ENCODE data around the gene PRPF8. TPM values are rescaled to one million over a fixed set of nuclear protein-coding genes. Genes with fewer than 3 reads are reported as not detected.
A peak's percentile ranks its signal among the peaks of the same experiment; 100 is the strongest.

PRPF8 gene
- 225 TPM for polyA plus RNA-seq (2013, experiment 1 of 2)
- 184 TPM for polyA plus RNA-seq (2013, experiment 2 of 2)

DNA sequence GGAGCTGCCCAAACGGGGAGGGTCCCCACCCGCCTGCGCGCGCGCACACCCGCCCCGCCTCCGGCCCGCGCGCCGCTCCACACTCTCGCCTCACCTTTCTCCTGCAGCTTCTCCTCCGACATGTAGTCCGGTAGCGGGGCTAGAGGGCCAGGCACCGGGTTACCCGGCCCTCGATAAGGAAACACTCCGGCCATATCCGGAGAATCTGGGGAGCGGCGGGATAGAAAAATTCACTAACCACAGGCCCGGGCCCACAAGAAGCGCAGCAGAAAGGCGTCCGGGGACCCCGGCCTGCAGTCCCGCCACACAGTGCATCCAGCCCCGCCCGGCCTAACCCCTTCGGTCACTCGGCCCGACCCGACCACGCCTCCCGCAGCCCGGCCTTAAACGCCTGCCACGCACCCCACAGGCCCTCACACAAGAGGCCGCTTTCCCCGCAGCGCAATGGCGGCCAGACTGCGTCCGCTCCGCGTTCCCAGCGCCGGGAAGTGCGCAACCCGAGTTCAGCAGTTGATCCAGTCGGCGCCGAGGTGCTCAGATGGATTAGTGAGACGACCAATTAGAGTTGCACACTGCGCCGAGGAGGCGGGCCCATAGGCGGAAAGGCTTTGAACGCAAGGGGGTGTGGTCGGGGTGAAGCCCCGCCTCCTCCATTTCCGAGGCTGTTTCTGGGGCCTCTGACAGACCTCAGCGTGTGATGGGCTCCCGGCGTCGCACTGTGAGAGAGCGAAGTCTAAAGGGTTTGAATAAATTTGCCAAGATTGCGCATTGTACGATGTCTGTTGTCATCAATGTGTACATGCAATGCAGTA is at the start of gene PRPF8:
PRPF8 (minus strand) TSS at position 490 of the 812 bp plus-strand sequence; CDS start at position 194, 296 bp downstream.
- Histone ChIP-seq H3K9me3 (ENCODE audit: control insufficient read depth, low read length) (no peaks in the 10 kb centered on the region), H3K36me3 (ENCODE audit: control insufficient read depth, insufficient read depth, low read length) (peaks cover 41% of the 10 kb centered on the region), H3K4me3 (ENCODE audit: extremely low read depth, insufficient read depth, low read length, poor library complexity, severe bottlenecking) (peak within 1 kb of the TSS; percentile 98), H3K4me1 (ENCODE audit: control insufficient read depth, insufficient read depth, low read length, poor library complexity, severe bottlenecking) (peaks cover 6% of the 10 kb centered on the region), H3K27ac (ENCODE audit: low read depth, low read length, severe bottlenecking) (peak within 1 kb of the TSS; percentile 85)
- 0 to 1% methylated on average over 47 to 65 of the region's 72 CpGs for WGBS, 2 experiments (ENCODE audit: insufficient coverage in 2 of 2)

- Histone ChIP-seq H3K4me3 (ENCODE audit: extremely low read depth, insufficient read depth, low read length, poor library complexity, severe bottlenecking) (no peak overlapping the region), H3K9me3 (ENCODE audit: control insufficient read depth, low read length) (no peaks in the 10 kb centered on the region), H3K4me1 (ENCODE audit: control insufficient read depth, insufficient read depth, low read length, poor library complexity, severe bottlenecking) (peaks cover 16% of the 10 kb centered on the region), H3K27ac (ENCODE audit: low read depth, low read length, severe bottlenecking) (no peak overlapping the region), H3K36me3 (ENCODE audit: control insufficient read depth, insufficient read depth, low read length) (peaks cover 15% of the 10 kb centered on the region)
- WGBS, 2 experiments (ENCODE audit: insufficient coverage in 2 of 2) = 97 to 98% methylated on average over 38 of the region's 38 CpGs
Observed at GRCh38 chr17:1733759-1734158, 49.1 kb upstream of the PRPF8 start.

DNA sequence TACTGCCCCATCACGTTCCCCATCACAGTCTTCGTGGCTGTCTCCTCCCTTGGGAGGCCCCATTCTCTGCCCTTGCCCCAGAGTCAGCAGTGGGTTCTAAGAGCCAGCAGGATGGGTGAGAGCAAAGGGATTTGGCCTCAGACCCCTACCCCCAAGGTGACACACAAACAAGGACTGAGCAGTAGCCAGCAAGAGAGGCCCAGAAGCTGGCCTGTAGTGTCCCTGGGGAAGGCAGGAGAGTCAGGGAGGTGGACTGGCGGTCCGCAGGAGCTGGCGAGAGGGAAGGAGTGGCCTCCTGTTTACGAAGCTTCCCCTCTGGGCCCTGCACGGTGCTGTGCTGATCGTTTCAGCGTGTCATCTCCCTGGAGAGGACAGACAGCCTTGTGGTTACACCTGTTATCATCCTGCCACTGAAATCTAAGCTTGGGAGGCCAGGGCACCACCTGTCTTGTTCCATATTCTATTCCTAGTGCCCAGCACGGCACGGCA is 48.2 kb upstream of the PRPF8 start:
- Histone ChIP-seq H3K4me1 (ENCODE audit: control insufficient read depth, insufficient read depth, low read length, poor library complexity, severe bottlenecking) (peaks cover 16% of the 10 kb centered on the region), H3K4me3 (ENCODE audit: extremely low read depth, insufficient read depth, low read length, poor library complexity, severe bottlenecking) (no peak overlapping the region), H3K36me3 (ENCODE audit: control insufficient read depth, insufficient read depth, low read length) (peaks cover 15% of the 10 kb centered on the region), H3K27ac (ENCODE audit: low read depth, low read length, severe bottlenecking) (no peak overlapping the region), H3K9me3 (ENCODE audit: control insufficient read depth, low read length) (no peaks in the 10 kb centered on the region)
- WGBS, 2 experiments (ENCODE audit: insufficient coverage in 2 of 2) = 89% methylated on average over 11 of the region's 11 CpGs

DNA sequence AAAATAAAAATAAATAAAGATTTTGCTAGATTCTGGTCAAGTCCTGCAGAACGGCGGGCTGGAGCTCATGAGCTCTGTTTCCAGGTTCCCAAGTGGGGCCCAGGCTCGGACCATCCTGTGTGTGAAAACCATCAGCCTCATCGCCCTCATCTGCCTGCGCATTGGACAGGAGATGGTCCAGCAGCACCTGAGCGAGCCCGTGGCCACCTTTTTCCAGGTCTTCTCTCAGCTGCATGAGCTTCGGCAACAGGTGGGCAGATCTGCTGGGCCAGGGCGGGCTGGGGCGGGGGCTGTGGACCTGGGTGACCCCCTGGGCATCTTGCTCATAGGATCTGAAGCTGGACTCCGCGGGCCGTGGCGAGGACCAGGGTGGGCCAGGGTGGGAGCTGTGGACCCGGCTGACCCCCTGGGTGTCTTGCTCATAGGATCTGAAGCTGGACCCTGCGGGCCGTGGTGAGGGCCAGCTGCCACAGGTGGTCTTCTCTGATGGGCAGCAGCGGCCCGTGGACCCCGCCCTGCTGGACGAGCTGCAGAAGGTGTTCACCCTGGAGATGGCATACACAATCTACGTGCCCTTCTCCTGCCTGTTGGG is 47.7 kb upstream of the PRPF8 start:
- Histone ChIP-seq H3K27ac (ENCODE audit: low read depth, low read length, severe bottlenecking) (no peak overlapping the region), H3K36me3 (ENCODE audit: control insufficient read depth, insufficient read depth, low read length) (peaks cover 17% of the 10 kb centered on the region), H3K4me1 (ENCODE audit: control insufficient read depth, insufficient read depth, low read length, poor library complexity, severe bottlenecking) (peaks cover 16% of the 10 kb centered on the region), H3K4me3 (ENCODE audit: extremely low read depth, insufficient read depth, low read length, poor library complexity, severe bottlenecking) (no peak overlapping the region), H3K9me3 (ENCODE audit: control insufficient read depth, low read length) (no peaks in the 10 kb centered on the region)
- 96 to 97% methylated on average over 21 to 22 of the region's 22 CpGs for WGBS, 2 experiments (ENCODE audit: insufficient coverage in 2 of 2)

GRCh38 chr17:1731194-1731506 is 46.5 kb upstream of the PRPF8 start:
- H3K9me3 ChIP-seq (ENCODE audit: control insufficient read depth, low read length) = no peaks in the 10 kb centered on the region
- H3K4me3 ChIP-seq (ENCODE audit: extremely low read depth, insufficient read depth, low read length, poor library complexity, severe bottlenecking) = no peak overlapping the region
- no peak overlapping the region for H3K27ac ChIP-seq (ENCODE audit: low read depth, low read length, severe bottlenecking)
- peaks cover 20% of the 10 kb centered on the region for H3K36me3 ChIP-seq (ENCODE audit: control insufficient read depth, insufficient read depth, low read length)
- H3K4me1 ChIP-seq (ENCODE audit: control insufficient read depth, insufficient read depth, low read length, poor library complexity, severe bottlenecking) = peaks cover 5% of the 10 kb centered on the region
- WGBS, 2 experiments (ENCODE audit: insufficient coverage in 2 of 2) = 91 to 100% methylated on average over 6 to 7 of the region's 10 CpGs

GRCh38 chr17:1730326-1731193 is 45.9 kb upstream of the PRPF8 start:
- peaks cover 20% of the 10 kb centered on the region for H3K36me3 ChIP-seq (ENCODE audit: control insufficient read depth, insufficient read depth, low read length)
- no peak overlapping the region for H3K27ac ChIP-seq (ENCODE audit: low read depth, low read length, severe bottlenecking)
- no peak overlapping the region for H3K4me3 ChIP-seq (ENCODE audit: extremely low read depth, insufficient read depth, low read length, poor library complexity, severe bottlenecking)

GRCh38 chr17:1729966-1730325 is 45.3 kb upstream of the PRPF8 start:
- H3K9me3 ChIP-seq (ENCODE audit: control insufficient read depth, low read length) = no peaks in the 10 kb centered on the region
- H3K27ac ChIP-seq (ENCODE audit: low read depth, low read length, severe bottlenecking) = no peak overlapping the region
- no peak overlapping the region for H3K4me3 ChIP-seq (ENCODE audit: extremely low read depth, insufficient read depth, low read length, poor library complexity, severe bottlenecking)
- H3K36me3 ChIP-seq (ENCODE audit: control insufficient read depth, insufficient read depth, low read length) = peaks cover 20% of the 10 kb centered on the region
- WGBS, 2 experiments (ENCODE audit: insufficient coverage in 2 of 2) = 91 to 98% methylated on average over 12 to 15 of the region's 15 CpGs
- H3K4me1 ChIP-seq (ENCODE audit: control insufficient read depth, insufficient read depth, low read length, poor library complexity, severe bottlenecking) = no peaks in the 10 kb centered on the region

More at GRCh38 chr17:1730326-1731193, 45.9 kb upstream of the PRPF8 start:
- 93 to 96% methylated on average over 33 to 37 of the region's 40 CpGs for WGBS, 2 experiments (ENCODE audit: insufficient coverage in 2 of 2)
- Histone ChIP-seq H3K9me3 (ENCODE audit: control insufficient read depth, low read length) (no peaks in the 10 kb centered on the region), H3K4me1 (ENCODE audit: control insufficient read depth, insufficient read depth, low read length, poor library complexity, severe bottlenecking) (no peaks in the 10 kb centered on the region)

DNA sequence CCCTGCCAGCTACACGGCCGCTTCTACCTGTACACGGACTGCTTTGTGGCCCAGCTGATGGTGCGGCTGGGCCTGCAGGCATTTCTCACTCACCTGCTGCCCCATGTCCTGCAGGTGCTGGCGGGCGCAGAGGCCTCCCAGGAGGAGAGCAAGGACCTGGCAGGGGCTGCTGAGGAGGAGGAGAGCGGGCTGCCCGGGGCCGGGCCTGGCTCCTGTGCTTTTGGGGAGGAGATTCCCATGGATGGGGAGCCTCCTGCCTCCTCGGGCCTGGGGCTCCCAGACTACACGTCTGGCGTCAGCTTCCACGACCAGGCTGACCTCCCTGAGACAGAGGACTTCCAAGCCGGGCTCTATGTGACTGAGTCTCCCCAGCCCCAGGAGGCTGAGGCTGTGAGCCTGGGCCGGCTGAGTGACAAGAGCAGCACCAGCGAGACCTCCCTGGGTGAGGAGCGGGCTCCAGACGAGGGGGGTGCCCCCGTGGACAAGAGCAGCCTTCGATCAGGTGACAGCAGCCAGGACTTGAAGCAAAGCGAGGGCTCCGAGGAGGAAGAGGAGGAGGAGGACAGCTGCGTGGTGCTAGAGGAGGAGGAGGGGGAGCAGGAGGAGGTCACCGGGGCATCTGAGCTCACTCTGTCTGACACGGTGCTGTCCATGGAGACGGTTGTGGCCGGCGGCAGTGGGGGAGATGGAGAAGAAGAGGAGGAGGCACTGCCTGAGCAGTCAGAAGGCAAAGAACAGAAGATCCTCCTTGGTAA is 43.4 kb upstream of the PRPF8 start:
- peaks cover 2% of the 10 kb centered on the region for H3K4me1 ChIP-seq (ENCODE audit: control insufficient read depth, insufficient read depth, low read length, poor library complexity, severe bottlenecking)
- no peak overlapping the region for H3K27ac ChIP-seq (ENCODE audit: low read depth, low read length, severe bottlenecking)
- WGBS, 2 experiments (ENCODE audit: insufficient coverage in 2 of 2) = 94 to 96% methylated on average over 23 to 24 of the region's 28 CpGs
- no peak overlapping the region for H3K4me3 ChIP-seq (ENCODE audit: extremely low read depth, insufficient read depth, low read length, poor library complexity, severe bottlenecking)
- H3K9me3 ChIP-seq (ENCODE audit: control insufficient read depth, low read length) = no peaks in the 10 kb centered on the region
- H3K36me3 ChIP-seq (ENCODE audit: control insufficient read depth, insufficient read depth, low read length) = peaks cover 16% of the 10 kb centered on the region

DNA sequence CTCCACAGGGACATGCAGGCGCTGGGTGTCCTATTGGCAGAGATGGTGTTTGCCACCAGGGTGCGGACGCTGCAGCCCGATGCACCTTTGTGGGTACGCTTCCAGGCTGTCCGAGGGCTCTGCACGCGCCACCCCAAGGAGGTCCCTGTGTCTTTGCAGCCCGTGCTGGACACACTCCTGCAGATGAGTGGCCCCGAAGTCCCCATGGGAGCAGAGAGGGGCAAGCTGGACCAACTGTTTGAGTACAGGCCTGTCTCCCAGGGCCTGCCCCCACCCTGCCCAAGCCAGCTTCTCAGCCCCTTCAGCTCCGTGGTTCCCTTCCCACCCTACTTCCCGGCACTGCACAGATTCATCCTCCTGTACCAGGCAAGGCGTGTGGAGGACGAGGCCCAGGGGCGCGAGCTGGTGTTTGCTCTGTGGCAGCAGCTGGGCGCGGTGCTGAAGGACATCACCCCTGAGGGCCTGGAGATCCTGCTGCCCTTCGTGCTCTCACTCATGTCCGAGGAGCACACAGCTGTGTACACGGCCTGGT is 42.7 kb upstream of the PRPF8 start:
- H3K36me3 ChIP-seq (ENCODE audit: control insufficient read depth, insufficient read depth, low read length) = peaks cover 13% of the 10 kb centered on the region
- no peak overlapping the region for H3K27ac ChIP-seq (ENCODE audit: low read depth, low read length, severe bottlenecking)
- WGBS, 2 experiments (ENCODE audit: insufficient coverage in 2 of 2) = 95 to 97% methylated on average over 21 of the region's 21 CpGs
- peaks cover 6% of the 10 kb centered on the region for H3K4me1 ChIP-seq (ENCODE audit: control insufficient read depth, insufficient read depth, low read length, poor library complexity, severe bottlenecking)
- no peaks in the 10 kb centered on the region for H3K9me3 ChIP-seq (ENCODE audit: control insufficient read depth, low read length)
- no peak overlapping the region for H3K4me3 ChIP-seq (ENCODE audit: extremely low read depth, insufficient read depth, low read length, poor library complexity, severe bottlenecking)
